ENCODE results near the gene PITPNM2.
A peak's percentile ranks its signal among the peaks of the same experiment; 100 is the strongest.
"Not testable (repeated sequence)": the region's sequence is repeated elsewhere in the genome, so short reads cannot be mapped to it uniquely, and the experiment has no call there.

Gene PITPNM2

GRCh38 chr12:123120452-123121166 lies 30.3 kb downstream of the PITPNM2 start:
- no peak for DNase-seq (ENCODE audit: low read depth)

GRCh38 chr12:123119808-123120207 lies 31.1 kb downstream of the PITPNM2 start:
- no peak for DNase-seq (ENCODE audit: low read depth)

- DNase-seq (ENCODE audit: low read depth), result no peak
Observed at GRCh38 chr12:123118497-123118896, 32.4 kb downstream of the PITPNM2 start.

GRCh38 chr12:123115409-123116121 lies 35.3 kb downstream of the PITPNM2 start:
- no peak for DNase-seq (ENCODE audit: low read depth)

- no peak for DNase-seq (ENCODE audit: low read depth)
Observed at GRCh38 chr12:123114304-123115083, 36.4 kb downstream of the PITPNM2 start.

- DNase-seq (ENCODE audit: low read depth), result no peak
Observed at GRCh38 chr12:123113026-123113425, 37.9 kb downstream of the PITPNM2 start.

GRCh38 chr12:123111498-123112165 lies 39.3 kb downstream of the PITPNM2 start:
- no peak for DNase-seq (ENCODE audit: low read depth)

GRCh38 chr12:123109319-123109772 lies 41.5 kb downstream of the PITPNM2 start:
- DNase-seq (ENCODE audit: low read depth), result no peak

GRCh38 chr12:123108682-123109066 lies 42.2 kb downstream of the PITPNM2 start:
- no peak for DNase-seq (ENCODE audit: low read depth)

- DNase-seq (ENCODE audit: low read depth), result no peak
Observed at GRCh38 chr12:123107926-123108681, 42.8 kb downstream of the PITPNM2 start.

- DNase-seq (ENCODE audit: low read depth), result peak; percentile 19
Observed at GRCh38 chr12:123106640-123107359, 44.1 kb downstream of the PITPNM2 start.

- no peak for DNase-seq (ENCODE audit: low read depth)
Observed at GRCh38 chr12:123105211-123105826, 45.6 kb downstream of the PITPNM2 start.

GRCh38 chr12:123104809-123105208 lies 46.1 kb downstream of the PITPNM2 start:
- no peak for DNase-seq (ENCODE audit: low read depth)

GRCh38 chr12:123104094-123104493 lies 46.8 kb downstream of the PITPNM2 start:
- not testable (repeated sequence) for DNase-seq (ENCODE audit: low read depth)

GRCh38 chr12:123102781-123103503 lies 47.9 kb downstream of the PITPNM2 start:
- no peak for DNase-seq (ENCODE audit: low read depth)

- no peak for DNase-seq (ENCODE audit: low read depth)
Observed at GRCh38 chr12:123102366-123102765, 48.5 kb downstream of the PITPNM2 start.

GRCh38 chr12:123101526-123101925 lies 49.4 kb downstream of the PITPNM2 start:
- DNase-seq (ENCODE audit: low read depth), result no peak
